GM21447 (cell line): ENCODE data around the gene POGLUT3.

Source experiments
- ATAC-seq: cut with Tn5 transposase; IDR thresholded peaks from one replicate; pipeline ENCODE4 v1.9.1; 2021; ENCODE audit not compliant: unreplicated experiment

The POGLUT3 gene

GRCh38 chr11:108501396-108501795, 3.2 kb upstream of the POGLUT3 start:
- ATAC-seq: no peak

GRCh38 chr11:108500721-108501120, 2.5 kb upstream of the POGLUT3 start:
- no peak for ATAC-seq

- no peak for ATAC-seq
Measured at GRCh38 chr11:108500169-108500568, 2.0 kb upstream of the POGLUT3 start.

GRCh38 chr11:108498816-108499408, 728 bp upstream of the POGLUT3 start:
- ATAC-seq: no peak

GRCh38 chr11:108497317-108498045, 703 bp downstream of the POGLUT3 start:
- peak; percentile 68 for ATAC-seq

GRCh38 chr11:108496643-108497256, 1.4 kb downstream of the POGLUT3 start:
- no peak for ATAC-seq

- ATAC-seq: no peak
Measured at GRCh38 chr11:108495326-108495725, 2.9 kb downstream of the POGLUT3 start.

- no peak for ATAC-seq
Measured at GRCh38 chr11:108494182-108494581, 4.0 kb downstream of the POGLUT3 start.

GRCh38 chr11:108491936-108492335, 6.2 kb downstream of the POGLUT3 start:
- no peak for ATAC-seq

- no peak for ATAC-seq
Measured at GRCh38 chr11:108486828-108487227, 11.4 kb downstream of the POGLUT3 start.

- no peak for ATAC-seq
Measured at GRCh38 chr11:108486331-108486730, 11.9 kb downstream of the POGLUT3 start.

- no peak for ATAC-seq
Measured at GRCh38 chr11:108483163-108483562, 15.0 kb downstream of the POGLUT3 start.

GRCh38 chr11:108474664-108475463, 23.3 kb downstream of the POGLUT3 start:
- ATAC-seq: no peak

GRCh38 chr11:108472681-108473080, 25.5 kb downstream of the POGLUT3 start:
- no peak for ATAC-seq

GRCh38 chr11:108468478-108468864, 29.7 kb downstream of the POGLUT3 start:
- no peak for ATAC-seq

- peak; percentile 99 for ATAC-seq
Measured at GRCh38 chr11:108467091-108467823, 30.9 kb downstream of the POGLUT3 start, which contains the start of gene C11orf65. Gene C11orf65 (minus strand): TSS chr11:108467529. CDS start chr11:108461559, 5,970 bp downstream.

GRCh38 chr11:108466405-108466804, 31.8 kb downstream of the POGLUT3 start:
- no peak for ATAC-seq

- no peak for ATAC-seq
Measured at GRCh38 chr11:108453207-108453835, 44.9 kb downstream of the POGLUT3 start.
